CD1c-positive myeloid dendritic cell (primary cell): ENCODE results near the gene DISP2.

ENCODE experiments used
- DNase-seq: peaks from one replicate; pipeline ENCODE4 v3.0.0-alpha.2; 2016; ENCODE audit errors: extremely low spot score

Gene DISP2

GRCh38 chr15:40425681-40426080, 67.7 kb downstream of the DISP2 start:
- no peak for DNase-seq

- DNase-seq: no peak
Measured at GRCh38 chr15:40427188-40427587, 69.2 kb downstream of the DISP2 start.

GRCh38 chr15:40428185-40428584, 70.2 kb downstream of the DISP2 start:
- no peak for DNase-seq
